HG02798 (cell line): ENCODE data around the gene ENPP1.

Experiments used
- ATAC-seq: cut with Tn5 transposase; IDR thresholded peaks from one replicate; pipeline ENCODE4 v1.9.1; 2021; ENCODE audit warnings: mild to moderate bottlenecking; ENCODE audit not compliant: unreplicated experiment, poor library complexity

ENPP1 gene

GRCh38 chr6:131823276-131823902, 15.6 kb downstream of the ENPP1 start:
- no peak for ATAC-seq

DNA sequence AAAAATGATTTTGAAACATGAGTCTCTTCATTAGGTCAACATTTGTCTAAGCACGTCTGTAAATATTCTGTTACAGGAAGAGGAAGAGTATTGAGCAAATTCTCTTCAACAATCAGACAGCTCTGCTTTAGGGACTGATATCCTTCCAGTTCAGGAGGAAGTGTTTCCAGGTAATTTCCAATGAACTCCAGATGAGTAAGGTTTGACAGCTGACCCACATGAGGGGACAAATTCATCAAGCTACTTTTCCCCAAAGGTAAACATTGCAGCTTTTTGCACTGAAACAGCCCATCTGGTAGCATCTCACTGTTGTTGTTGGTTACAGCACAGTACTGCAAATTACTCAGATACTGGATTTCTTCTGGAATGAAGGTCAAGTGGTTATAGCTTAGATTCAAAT, 18.1 kb downstream of the ENPP1 start:
- no peak for ATAC-seq

DNA sequence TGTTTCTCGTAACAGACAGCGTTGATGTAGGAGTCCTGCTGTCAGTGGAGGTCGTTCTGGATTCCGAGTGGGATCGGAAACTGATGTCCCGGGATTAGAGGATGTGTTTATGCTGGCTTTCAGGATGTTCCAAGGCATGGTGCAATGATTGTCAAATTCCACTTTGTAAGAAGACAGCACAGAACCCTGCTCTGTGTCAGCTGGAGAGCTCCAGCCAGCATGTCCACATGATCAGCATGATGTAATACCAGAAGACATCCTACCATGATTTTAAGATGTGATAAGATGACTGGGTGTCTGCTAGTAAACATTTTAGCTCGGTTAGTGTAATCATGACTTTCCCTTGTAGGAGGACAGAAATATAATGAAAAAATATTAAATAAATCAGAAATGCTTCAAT, 20.3 kb downstream of the ENPP1 start:
- no peak for ATAC-seq

DNA sequence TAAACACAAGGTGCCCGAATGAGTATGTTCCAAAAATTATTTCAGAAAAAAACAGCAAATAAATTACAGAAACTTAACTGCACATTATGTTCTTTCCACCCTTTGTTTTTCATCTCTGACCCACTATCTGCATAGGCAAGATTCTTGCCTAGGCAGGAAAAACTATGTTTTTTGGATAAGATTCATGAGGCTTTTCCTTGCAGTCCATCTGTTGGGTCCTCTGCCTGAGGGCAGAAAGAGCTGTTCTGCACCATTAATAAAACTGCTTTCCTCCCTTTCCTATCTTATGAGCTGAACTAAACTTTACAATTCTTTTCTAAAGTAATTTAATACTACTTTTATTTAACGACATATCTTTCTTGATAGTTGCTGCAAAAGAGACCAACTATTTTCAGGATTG, 21.1 kb downstream of the ENPP1 start:
- no peak for ATAC-seq

- no peak for ATAC-seq
These were observed 23.6 kb downstream of the ENPP1 start for GRCh38 chr6:131831392-131831791.

- ATAC-seq: no peak
These were observed 24.1 kb downstream of the ENPP1 start for GRCh38 chr6:131831886-131832285.

DNA sequence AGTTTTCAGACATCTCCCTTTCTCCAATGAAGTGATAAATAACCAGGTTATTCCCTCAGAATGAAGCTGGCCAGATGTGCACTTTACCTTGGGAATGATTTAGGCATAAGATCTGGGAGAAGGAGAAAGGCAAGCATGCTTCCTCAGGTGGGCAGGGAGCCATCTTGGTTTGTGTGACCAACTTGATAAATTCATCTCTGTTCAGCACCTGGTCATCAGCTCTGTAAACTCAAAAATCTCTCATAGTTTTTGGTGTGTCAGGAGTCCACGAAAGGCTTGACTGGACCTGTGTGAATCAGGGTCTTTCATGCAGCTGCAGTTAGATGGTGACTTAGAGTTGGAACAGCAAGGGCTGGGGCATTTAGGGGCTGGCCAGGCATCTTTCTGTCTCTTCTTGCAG, 24.5 kb downstream of the ENPP1 start:
- ATAC-seq: no peak

DNA sequence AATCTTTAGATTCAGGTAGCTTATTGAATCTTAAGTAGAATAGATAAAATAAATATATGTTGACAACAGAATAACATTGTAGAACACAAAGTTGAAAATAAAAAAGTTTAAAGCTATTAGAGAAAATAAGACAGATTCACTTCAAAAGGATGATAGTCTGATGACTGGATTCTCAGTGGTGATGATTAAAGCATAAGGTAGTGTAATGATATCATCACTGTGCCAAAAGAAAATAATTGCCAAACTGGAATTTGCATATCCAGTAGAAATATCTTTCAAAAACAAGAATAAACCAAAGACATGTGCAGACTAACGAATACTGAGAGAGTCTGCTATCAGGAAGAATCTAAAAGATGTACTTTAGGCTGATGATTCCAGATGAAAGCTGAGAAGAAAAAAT, 30.2 kb downstream of the ENPP1 start:
- ATAC-seq: no peak

DNA sequence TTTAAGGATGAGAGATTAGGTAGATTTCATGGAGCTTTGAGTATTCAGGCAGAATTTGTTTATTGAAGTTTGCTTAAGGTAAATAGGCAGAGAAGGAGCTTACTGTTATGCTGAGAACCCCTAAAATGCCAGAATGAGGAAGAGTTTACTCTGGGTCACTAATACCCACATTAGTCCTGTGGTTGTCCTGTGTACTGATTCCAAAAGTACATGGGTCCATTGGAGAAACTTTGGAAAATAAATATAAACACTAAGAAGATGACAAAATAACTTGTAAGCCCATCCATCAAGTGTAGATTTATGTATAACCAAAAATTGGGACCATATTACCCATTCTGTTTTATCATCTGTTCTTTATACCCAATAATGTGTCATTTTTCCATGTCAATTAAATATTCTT, 31.6 kb downstream of the ENPP1 start:
- no peak for ATAC-seq

GRCh38 chr6:131840441-131840840, 32.6 kb downstream of the ENPP1 start:
- no peak for ATAC-seq

GRCh38 chr6:131840936-131841583, 33.2 kb downstream of the ENPP1 start:
- ATAC-seq: no peak

DNA sequence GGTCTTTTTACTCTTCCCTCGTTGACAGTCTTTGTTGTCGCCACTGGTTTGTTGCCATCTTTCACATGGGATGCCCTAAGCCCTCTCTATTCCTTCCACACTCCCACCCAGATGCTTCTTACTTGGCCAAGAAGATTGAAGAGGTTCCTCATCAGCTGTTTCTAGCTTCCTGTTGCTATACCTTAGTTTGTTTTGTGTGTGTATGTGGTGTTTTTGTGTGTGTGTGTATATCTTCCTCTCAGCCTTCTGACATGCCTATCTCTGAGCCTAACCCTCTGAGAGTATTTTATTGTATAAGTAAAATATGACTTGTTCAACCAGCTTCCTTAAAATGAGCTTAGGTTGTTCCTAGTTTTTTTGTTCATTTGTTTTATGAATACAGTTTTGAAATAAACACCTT, 35.9 kb downstream of the ENPP1 start:
- ATAC-seq: no peak

GRCh38 chr6:131844243-131844841, 36.5 kb downstream of the ENPP1 start:
- ATAC-seq: no peak

GRCh38 chr6:131846023-131846663, 38.3 kb downstream of the ENPP1 start:
- ATAC-seq: no peak

DNA sequence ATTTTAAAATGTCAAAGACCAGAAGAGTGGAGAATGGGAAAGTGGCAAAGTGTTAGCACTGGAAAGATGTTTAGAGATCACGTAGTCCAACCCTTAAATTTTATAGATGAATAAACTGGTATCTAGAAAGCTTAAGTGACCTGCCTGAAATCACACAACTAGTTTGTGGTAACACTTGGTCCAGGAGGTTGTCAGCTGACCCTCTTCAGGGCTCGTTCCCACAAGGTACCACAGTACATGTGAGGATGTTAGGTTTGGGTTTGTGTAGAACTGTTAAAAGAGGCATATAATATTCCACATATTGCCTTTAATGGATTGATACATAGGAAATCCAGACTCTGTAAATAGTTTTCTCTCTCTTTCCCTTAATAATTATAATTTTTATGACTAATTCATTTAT, 39.1 kb downstream of the ENPP1 start:
- no peak for ATAC-seq

DNA sequence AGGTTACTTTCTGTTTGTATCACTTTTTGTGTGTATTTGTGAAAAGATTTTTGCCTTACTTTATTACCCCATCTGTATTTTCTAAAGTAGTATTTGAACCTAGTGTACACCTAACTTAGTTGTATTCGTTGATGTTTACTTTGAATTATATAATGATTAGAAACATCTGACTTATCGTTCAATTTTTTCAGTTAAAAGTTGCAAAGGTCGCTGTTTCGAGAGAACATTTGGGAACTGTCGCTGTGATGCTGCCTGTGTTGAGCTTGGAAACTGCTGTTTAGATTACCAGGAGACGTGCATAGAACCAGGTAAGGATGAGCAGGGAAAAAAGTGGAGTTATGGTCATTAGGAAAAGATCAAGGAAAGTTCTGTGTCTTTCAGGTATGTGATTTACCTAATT, 42.0 kb downstream of the ENPP1 start:
- no peak for ATAC-seq

DNA sequence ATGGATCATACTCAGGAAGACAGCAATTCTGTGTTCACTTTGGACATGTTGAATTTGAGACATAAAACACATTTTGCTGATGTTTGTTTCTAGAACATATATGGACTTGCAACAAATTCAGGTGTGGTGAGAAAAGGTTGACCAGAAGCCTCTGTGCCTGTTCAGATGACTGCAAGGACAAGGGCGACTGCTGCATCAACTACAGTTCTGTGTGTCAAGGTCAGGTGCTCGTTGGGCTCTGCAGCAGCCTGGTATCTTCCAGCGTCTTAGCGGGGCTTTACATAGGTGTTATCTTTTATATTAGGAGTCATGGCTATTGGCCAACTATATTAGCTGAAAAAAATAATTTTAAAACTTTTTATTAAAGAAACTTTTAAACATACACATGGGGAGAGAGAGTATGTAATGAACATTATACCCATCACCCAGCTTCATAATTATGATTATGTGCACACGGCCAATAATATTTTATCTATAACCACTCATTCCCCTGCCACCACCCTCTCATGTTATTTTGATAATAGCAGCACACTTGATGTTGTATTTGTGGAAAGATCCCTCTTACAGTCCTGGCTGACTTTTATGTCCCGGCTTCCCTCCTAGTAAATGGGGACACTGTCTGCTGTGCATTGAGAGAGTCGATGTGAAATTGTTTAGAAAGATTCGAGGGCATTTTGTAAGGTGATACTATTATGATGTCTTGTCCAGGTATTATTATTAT, 43.4 kb downstream of the ENPP1 start:
- ATAC-seq: no peak

GRCh38 chr6:131852200-131852599, 44.4 kb downstream of the ENPP1 start:
- ATAC-seq: no peak

DNA sequence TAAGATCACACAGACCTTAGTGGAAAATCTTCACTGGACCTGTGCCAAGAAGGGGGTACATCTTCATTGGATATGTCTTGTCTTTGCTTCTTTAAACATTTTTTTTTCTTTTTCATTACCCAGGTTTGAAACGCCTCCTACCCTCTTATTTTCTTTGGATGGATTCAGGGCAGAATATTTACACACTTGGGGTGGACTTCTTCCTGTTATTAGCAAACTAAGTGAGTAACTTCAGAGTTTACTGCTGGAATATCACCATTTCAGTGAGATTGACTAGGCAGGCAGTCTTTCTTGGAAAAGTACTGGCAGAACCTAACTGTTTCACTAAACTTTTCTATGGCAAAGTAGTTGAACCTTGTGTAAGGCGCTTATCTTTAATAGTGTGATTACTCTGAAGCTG, 47.0 kb downstream of the ENPP1 start:
- no peak for ATAC-seq

GRCh38 chr6:131858765-131859415, 51.1 kb downstream of the ENPP1 start:
- ATAC-seq: no peak
